ENCODE data around the gene TMEM60. TPM values are rescaled to one million over a fixed set of nuclear protein-coding genes. Genes with fewer than 3 reads are reported as not detected.
A peak's percentile ranks its signal among the peaks of the same experiment; 100 is the strongest.

TMEM60 gene
- polyA plus RNA-seq, 1 donor (not counting 4 experiments of a cell fraction or from before 2014, with no cell fraction given) = 27.5 TPM

- no peaks in the 10 kb centered on the region for H3K27me3 ChIP-seq (ENCODE audit: control insufficient read depth, extremely low read depth, insufficient read depth, low read length)
- H4K20me1 ChIP-seq (ENCODE audit: control insufficient read depth, extremely low read depth, insufficient read depth, low read length) = peaks cover 2% of the 10 kb centered on the region
- peaks cover 63% of the 10 kb centered on the region for H3K79me2 ChIP-seq (ENCODE audit: control insufficient read depth, insufficient read depth, low read length)
- TF ChIP-seq CTCF (optimal IDR thresholded peaks at IDR 0.05 in 1 of 3, IDR thresholded peaks at IDR 0.05 in 1 of 3, conservative IDR thresholded peaks at IDR 0.05 in 1 of 3; ENCODE audit: extremely low read depth in 1 of 3, insufficient read depth in 2 of 3, low read length in 3 of 3) = no peak
- no peak for TF ChIP-seq EZH2 (IDR thresholded peaks at IDR 0.05; ENCODE audit: low read length)
- dilution Hi-C loops (cut with MboI; ENCODE audit: extremely low pct_ligation_motif_present, low sequenced_read_pairs) = no loop called here
- FAIRE-seq = no peak
- no peak overlapping the region for H2AFZ ChIP-seq (ENCODE audit: control insufficient read depth, low read length)
- H3K36me3 ChIP-seq (ENCODE audit: control insufficient read depth in 2 of 2, extremely low read depth in 1 of 2, insufficient read depth in 2 of 2, low read length in 2 of 2) = peaks cover 0 to 1% of the 10 kb centered on the region in 2 experiments
- H3K4me3 ChIP-seq (ENCODE audit: control insufficient read depth in 2 of 3, extremely low read depth in 1 of 3, insufficient read depth in 2 of 3, low read depth in 1 of 3, low read length in 3 of 3) = peak overlapping the region in 1 of 3 experiments; percentile 88
- peak overlapping the region; percentile 84 for H3K4me2 ChIP-seq (ENCODE audit: control insufficient read depth, extremely low read depth, insufficient read depth, low read depth, low read length)
- no peak overlapping the region for H3K9ac ChIP-seq (ENCODE audit: control insufficient read depth, extremely low read depth, insufficient read depth, low read length)
- H3K4me1 ChIP-seq (ENCODE audit: control insufficient read depth, extremely low read depth, insufficient read depth, low read length) = peaks cover 17% of the 10 kb centered on the region
- no peak for DNase-seq (ENCODE audit: low read depth, low spot score)
- H3K9me1 ChIP-seq (ENCODE audit: control insufficient read depth, extremely low read depth, insufficient read depth, low read length) = no peaks in the 10 kb centered on the region
- H3K27ac ChIP-seq (ENCODE audit: control insufficient read depth, insufficient read depth, low read length) = no peak overlapping the region
- H3K9me3 ChIP-seq (ENCODE audit: control insufficient read depth, low read depth, low read length) = no peaks in the 10 kb centered on the region
Measured at GRCh38 chr7:77800158-77800557, 1.9 kb upstream of the TMEM60 start.

- FAIRE-seq (no peak), DNase-seq (ENCODE audit: low read depth, low spot score) (no peak)
- Histone ChIP-seq H3K27me3 (ENCODE audit: control insufficient read depth, extremely low read depth, insufficient read depth, low read length) (no peaks in the 10 kb centered on the region), H3K79me2 (ENCODE audit: control insufficient read depth, insufficient read depth, low read length) (peaks cover 67% of the 10 kb centered on the region), H3K27ac (ENCODE audit: control insufficient read depth, insufficient read depth, low read length) (peak overlapping the region; percentile 76), H2AFZ (ENCODE audit: control insufficient read depth, low read length) (peak overlapping the region; percentile 93), H3K4me2 (ENCODE audit: control insufficient read depth, extremely low read depth, insufficient read depth, low read depth, low read length) (peak overlapping the region; percentile 84), H3K9me3 (ENCODE audit: control insufficient read depth, low read depth, low read length) (no peaks in the 10 kb centered on the region), H3K9me1 (ENCODE audit: control insufficient read depth, extremely low read depth, insufficient read depth, low read length) (no peaks in the 10 kb centered on the region), H3K36me3 (ENCODE audit: control insufficient read depth in 2 of 2, extremely low read depth in 1 of 2, insufficient read depth in 2 of 2, low read length in 2 of 2) (peaks cover 0 to 1% of the 10 kb centered on the region in 2 experiments), H4K20me1 (ENCODE audit: control insufficient read depth, extremely low read depth, insufficient read depth, low read length) (peaks cover 2% of the 10 kb centered on the region), H3K4me3 (ENCODE audit: control insufficient read depth in 2 of 3, extremely low read depth in 1 of 3, insufficient read depth in 2 of 3, low read depth in 1 of 3, low read length in 3 of 3) (peak overlapping the region; percentile 73 to 93 (median 88)), H3K4me1 (ENCODE audit: control insufficient read depth, extremely low read depth, insufficient read depth, low read length) (peaks cover 17% of the 10 kb centered on the region), H3K9ac (ENCODE audit: control insufficient read depth, extremely low read depth, insufficient read depth, low read length) (peak overlapping the region; percentile 92)
- TF ChIP-seq CTCF (optimal IDR thresholded peaks at IDR 0.05 in 1 of 3, IDR thresholded peaks at IDR 0.05 in 1 of 3, conservative IDR thresholded peaks at IDR 0.05 in 1 of 3; ENCODE audit: extremely low read depth in 1 of 3, insufficient read depth in 2 of 3, low read length in 3 of 3) (no peak), EZH2 (IDR thresholded peaks at IDR 0.05; ENCODE audit: low read length) (no peak)
- dilution Hi-C loops (cut with MboI; ENCODE audit: extremely low pct_ligation_motif_present, low sequenced_read_pairs) = no loop called here
Measured at GRCh38 chr7:77799078-77799964, 1.1 kb upstream of the TMEM60 start.
